PFSK-1 (cell line): ENCODE measurements around the gene PMPCA.

Experiments
- POLR2AphosphoS5 ChIP-seq: IDR thresholded peaks from 2 replicates; pipeline ENCODE4 v1.6.1; 2012; ENCODE audit warnings: low read depth, mild to moderate bottlenecking, control low read depth, low read length, moderate library complexity
- REST ChIP-seq, 2 experiments: IDR thresholded peaks; 2 replicates each; pipeline versions ENCODE4 v1.6.1 to v1.8.0; 2011 to 2012; ENCODE audit warnings: low read depth in 2 of 2, low read length in 2 of 2, control low read depth in 1 of 2, inconsistent platforms in 1 of 2, mild to moderate bottlenecking in 1 of 2, moderate library complexity in 1 of 2; ENCODE audit not compliant: insufficient read depth in 1 of 2
- SIN3A ChIP-seq: IDR thresholded peaks from 2 replicates; pipeline ENCODE4 v1.6.1; 2012; ENCODE audit warnings: mild to moderate bottlenecking, low read length, moderate library complexity, borderline replicate concordance; ENCODE audit not compliant: insufficient read depth
- TAF1 ChIP-seq: IDR thresholded peaks from 2 replicates; pipeline ENCODE4 v1.6.1; 2012; ENCODE audit warnings: low read length, control low read depth, borderline replicate concordance; ENCODE audit not compliant: insufficient read depth

GRCh38 chr9:136439481-136440408 lies 29.3 kb downstream of the PMPCA start, which contains the start of gene INPP5E:
- no peak; the same call in none of the 2 replicates for TF ChIP-seq POLR2AphosphoS5
- TF ChIP-seq REST (IDR thresholded peaks at IDR 0.05; ENCODE audit: insufficient read depth in 1 of 2, low read depth in 2 of 2, low read length in 2 of 2), result no peak
- no peak; the same call in 1 of the 2 replicates for TF ChIP-seq SIN3A
- no peak for TF ChIP-seq TAF1
